Spleen (tissue), 7 donors: Measurements from ENCODE around the gene PATE3.

Source experiments
- POLR2A ChIP-seq, 3 donors: fragments of 450-650 bp; IDR thresholded peaks; one replicate each; pipeline ENCODE4 v1.5.1; 2017; ENCODE audit warnings: antibody characterized with exemption in 3 of 3, mild to moderate bottlenecking in 1 of 3
- POLR2AphosphoS5 ChIP-seq, 3 donors: sonication (generic); formaldehyde crosslinking; IDR thresholded peaks; one replicate each; pipeline ENCODE4 v1.5.1; 2017; ENCODE audit warnings: antibody characterized with exemption in 3 of 3
- TF ChIP-seq, protein P1 (sequence below), 11 experiments: fragments of 200-600 bp in 7 of 11; fragments of 450-650 bp in 4 of 11; sonication (generic) in 4 of 11; IDR thresholded peaks in 8 of 11; conservative IDR thresholded peaks in 3 of 11; 1 replicate in 7 of 11; 2 replicates in 4 of 11; pipeline versions ENCODE4 v1.4.0 to v1.8.0; 2016 to 2021; ENCODE audit warnings: antibody characterized with exemption in 11 of 11, inconsistent platforms in 4 of 11, mild to moderate bottlenecking in 1 of 11
- donor health status: DM: no; HTN: no; CAD: no; lungs with moderate emphysema.
- donor health status: DM: no; HTN: no; CAD: no.
- donor health status: DM: no; HTN: no; CAD: no.

DNA sequence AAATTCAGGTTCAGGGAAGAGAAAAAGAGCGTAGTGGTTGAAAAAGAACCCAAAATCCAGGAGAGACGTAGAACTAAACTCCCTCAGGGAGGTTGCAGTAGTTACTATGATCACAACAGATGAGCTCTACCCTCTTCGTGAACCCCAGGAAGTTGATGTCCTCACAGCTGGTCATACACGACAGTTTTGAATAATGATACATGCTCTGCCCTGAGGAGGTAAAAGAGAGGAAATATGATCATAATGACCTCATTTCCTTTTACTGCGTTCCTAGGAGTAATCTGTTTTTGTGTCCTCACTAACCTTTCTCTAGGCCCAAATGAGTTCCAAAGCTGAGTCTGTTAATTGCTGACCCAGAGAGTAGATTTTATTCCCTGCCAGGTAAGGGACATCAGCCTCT, 10.6 kb upstream of the PATE3 start:
- TF ChIP-seq, protein P1, sequence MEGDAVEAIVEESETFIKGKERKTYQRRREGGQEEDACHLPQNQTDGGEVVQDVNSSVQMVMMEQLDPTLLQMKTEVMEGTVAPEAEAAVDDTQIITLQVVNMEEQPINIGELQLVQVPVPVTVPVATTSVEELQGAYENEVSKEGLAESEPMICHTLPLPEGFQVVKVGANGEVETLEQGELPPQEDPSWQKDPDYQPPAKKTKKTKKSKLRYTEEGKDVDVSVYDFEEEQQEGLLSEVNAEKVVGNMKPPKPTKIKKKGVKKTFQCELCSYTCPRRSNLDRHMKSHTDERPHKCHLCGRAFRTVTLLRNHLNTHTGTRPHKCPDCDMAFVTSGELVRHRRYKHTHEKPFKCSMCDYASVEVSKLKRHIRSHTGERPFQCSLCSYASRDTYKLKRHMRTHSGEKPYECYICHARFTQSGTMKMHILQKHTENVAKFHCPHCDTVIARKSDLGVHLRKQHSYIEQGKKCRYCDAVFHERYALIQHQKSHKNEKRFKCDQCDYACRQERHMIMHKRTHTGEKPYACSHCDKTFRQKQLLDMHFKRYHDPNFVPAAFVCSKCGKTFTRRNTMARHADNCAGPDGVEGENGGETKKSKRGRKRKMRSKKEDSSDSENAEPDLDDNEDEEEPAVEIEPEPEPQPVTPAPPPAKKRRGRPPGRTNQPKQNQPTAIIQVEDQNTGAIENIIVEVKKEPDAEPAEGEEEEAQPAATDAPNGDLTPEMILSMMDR (IDR thresholded peaks at IDR 0.05 in 8 of 11, conservative IDR thresholded peaks at IDR 0.05 in 3 of 11), result no peak
- TF ChIP-seq POLR2A (IDR thresholded peaks at IDR 0.05), result no peak
- no peak for TF ChIP-seq POLR2AphosphoS5 (IDR thresholded peaks at IDR 0.05)
